GM12878 (cell line): Measurements from ENCODE around the gene HOXD13.

ENCODE experiments used
- CTCF ChIP-seq, 3 experiments: IDR thresholded peaks in 2 of 3; conservative IDR thresholded peaks in 1 of 3; 2 replicates each; pipeline ENCODE4 v1.5.1; 2011; ENCODE audit warnings: low read depth in 3 of 3, low read length in 3 of 3, mild to moderate bottlenecking in 3 of 3, control low read depth in 2 of 3, moderate library complexity in 2 of 3, inconsistent platforms in 1 of 3, mixed read lengths in 1 of 3; ENCODE audit not compliant: control insufficient read depth in 2 of 3, insufficient read depth in 1 of 3; ENCODE audit errors: extremely low read depth in 1 of 3
- EZH2 ChIP-seq: IDR thresholded peaks from 2 replicates; pipeline ENCODE4 v1.6.1; 2012; ENCODE audit warnings: low read depth, mild to moderate bottlenecking, control low read depth, inconsistent platforms, low read length, borderline replicate concordance; ENCODE audit not compliant: control insufficient read depth
- GABPA ChIP-seq: IDR thresholded peaks from 2 replicates; pipeline ENCODE4 v1.6.1; 2014; ENCODE audit warnings: antibody characterized with exemption, low read depth, mild to moderate bottlenecking, inconsistent platforms
- IRF4 ChIP-seq: IDR thresholded peaks from 2 replicates; pipeline ENCODE4 v1.6.1; 2011; ENCODE audit warnings: low read depth, low read length
- KDM1A ChIP-seq: fragments of 200-600 bp; sonication (generic); IDR thresholded peaks from 2 replicates; pipeline ENCODE4 v1.6.1; 2016; ENCODE audit warnings: borderline replicate concordance
- KLF5 ChIP-seq: fragments of 450-650 bp; IDR thresholded peaks from 2 replicates; pipeline ENCODE4 v1.6.1; 2014; ENCODE audit warnings: mild to moderate bottlenecking; ENCODE audit not compliant: partially characterized antibody
- MAX ChIP-seq: IDR thresholded peaks from 2 replicates; pipeline ENCODE4 v1.6.1; 2012; ENCODE audit warnings: low read depth, low read length, improper control_type of control experiment
- POLR2A ChIP-seq: IDR thresholded peaks from 2 replicates; pipeline ENCODE4 v1.6.1; 2011; ENCODE audit warnings: low read depth, mild to moderate bottlenecking, low read length
- RCOR1 ChIP-seq: conservative IDR thresholded peaks from 2 replicates; pipeline ENCODE4 v1.6.1; 2012; ENCODE audit warnings: low read depth, low read length, improper control_type of control experiment
- RFX5 ChIP-seq: IDR thresholded peaks from 2 replicates; pipeline ENCODE4 v1.6.1; 2011; ENCODE audit warnings: low read depth, low read length, improper control_type of control experiment
- TAF1 ChIP-seq: IDR thresholded peaks from 2 replicates; pipeline ENCODE4 v1.6.1; 2011; ENCODE audit warnings: mild to moderate bottlenecking, low read depth, low read length, borderline replicate concordance
- TCF12 ChIP-seq: IDR thresholded peaks from 2 replicates; pipeline ENCODE4 v1.6.1; 2011; ENCODE audit warnings: low read depth, mild to moderate bottlenecking, low read length
- ZNF384 ChIP-seq: IDR thresholded peaks from 2 replicates; pipeline ENCODE4 v1.6.1; 2012; ENCODE audit warnings: low read depth, mild to moderate bottlenecking, low read length, improper control_type of control experiment, borderline replicate concordance

- TF ChIP-seq KDM1A: no peak
- no peak for TF ChIP-seq TCF12
- no peak for TF ChIP-seq POLR2A
- no peak for TF ChIP-seq KLF5
- TF ChIP-seq CTCF (IDR thresholded peaks at IDR 0.05 in 2 of 3, conservative IDR thresholded peaks at IDR 0.05 in 1 of 3; ENCODE audit: control insufficient read depth in 2 of 3, extremely low read depth in 1 of 3, insufficient read depth in 1 of 3, low read depth in 3 of 3, low read length in 3 of 3): no peak
- no peak for TF ChIP-seq EZH2
- no peak for TF ChIP-seq ZNF384
- no peak for TF ChIP-seq IRF4
- no peak for TF ChIP-seq GABPA
- no peak for TF ChIP-seq RCOR1
- no peak for TF ChIP-seq MAX
- no peak for TF ChIP-seq RFX5
- no peak for TF ChIP-seq TAF1
These were observed 20.1 kb downstream of the HOXD13 start for GRCh38 chr2:176112375-176113302.
